Hindlimb muscle (tissue), 1 donor: Measurements from ENCODE around the gene GYPE. TPM values are rescaled to one million over a fixed set of nuclear protein-coding genes. Genes with fewer than 3 reads are reported as not detected.
"Not testable (repeated sequence)": the region's sequence is repeated elsewhere in the genome, so short reads cannot be mapped to it uniquely, and the experiment has no call there.

Source experiments
- DNase-seq: peaks from one replicate; pipeline ENCODE4 v3.0.0-alpha.2; 2013
- polyA plus RNA-seq: library from polyadenylated mRNA; unstranded; fragments of 120-200 nt; gene quantifications from one replicate; pipeline ENCODE4 v1.2.1, GENCODE V29; 2013; ENCODE audit not compliant: insufficient read length

Gene GYPE
- polyA plus RNA-seq, 1 donor: 2.6 TPM

DNA sequence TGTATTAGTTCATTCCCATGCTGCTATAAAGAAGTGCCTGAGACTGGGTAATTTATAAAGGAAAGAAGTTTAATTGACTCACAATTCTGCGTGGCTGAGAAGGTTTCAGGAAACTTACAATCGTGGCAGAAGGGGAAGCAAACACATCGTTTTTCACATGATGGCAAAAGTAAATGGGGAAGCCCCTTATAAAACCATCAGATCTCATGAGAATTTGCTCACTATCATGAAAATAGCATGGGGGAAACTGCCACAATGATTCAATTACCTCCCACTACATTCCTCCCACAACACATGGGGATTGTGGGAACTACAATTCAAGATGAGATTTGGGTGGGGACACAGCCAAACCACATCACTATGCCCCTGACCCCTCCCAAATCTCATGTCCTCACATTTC is 35.4 kb downstream of the GYPE start:
- not testable (repeated sequence) for DNase-seq

DNA sequence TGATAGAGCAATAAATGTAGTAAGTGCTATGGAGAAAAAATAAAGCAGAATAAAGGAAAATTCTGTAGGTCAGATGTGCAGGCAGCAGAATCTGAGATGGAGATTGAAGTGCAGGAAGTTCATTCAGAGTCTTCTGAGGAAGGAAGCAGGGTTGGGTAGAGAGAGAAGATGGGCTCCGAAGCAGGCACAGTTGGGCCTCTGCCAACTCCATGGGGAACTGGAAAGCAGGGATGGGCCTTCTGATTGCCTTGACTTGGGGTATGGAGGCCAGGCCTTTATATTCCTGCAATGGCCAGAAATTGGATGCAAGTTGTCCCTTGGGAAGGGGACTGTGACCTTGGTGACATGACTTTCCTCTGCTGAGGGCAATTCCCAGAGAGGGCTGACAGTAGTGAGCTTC is 42.6 kb downstream of the GYPE start:
- not testable (repeated sequence) for DNase-seq

DNA sequence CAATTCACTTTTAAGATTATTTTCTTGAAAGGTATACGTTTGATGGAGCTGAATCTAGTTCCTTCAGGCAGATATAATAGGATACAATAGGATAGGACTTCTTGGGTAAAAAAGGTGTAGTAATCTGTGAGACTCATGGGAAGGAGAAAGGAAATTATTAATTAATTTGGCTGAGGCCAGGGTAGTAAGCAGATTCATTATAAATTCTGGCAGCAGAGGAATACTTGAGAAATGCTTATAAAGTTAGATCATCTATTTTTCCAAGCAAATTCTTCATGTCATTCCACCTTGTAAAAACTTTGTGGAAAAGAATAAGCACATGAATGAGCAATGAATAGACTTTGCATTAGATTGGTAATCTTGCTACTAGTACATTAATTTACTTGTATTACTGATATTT is 46.9 kb downstream of the GYPE start:
- no peak for DNase-seq

GRCh38 chr4:143857391-143858336 is 47.7 kb downstream of the GYPE start:
- DNase-seq: not testable (repeated sequence)

GRCh38 chr4:143856017-143856557 is 49.3 kb downstream of the GYPE start:
- not testable (repeated sequence) for DNase-seq

- DNase-seq: not testable (repeated sequence)
These were observed 50.7 kb downstream of the GYPE start for GRCh38 chr4:143854645-143855044.

GRCh38 chr4:143849296-143849695 is 56.1 kb downstream of the GYPE start:
- DNase-seq: not testable (repeated sequence)

GRCh38 chr4:143843506-143843832 is 61.9 kb downstream of the GYPE start:
- DNase-seq: not testable (repeated sequence)

- DNase-seq: peak; percentile 5
These were observed 62.5 kb downstream of the GYPE start for GRCh38 chr4:143842624-143843505.

GRCh38 chr4:143839413-143839812 is 65.9 kb downstream of the GYPE start:
- DNase-seq: not testable (repeated sequence)

DNA sequence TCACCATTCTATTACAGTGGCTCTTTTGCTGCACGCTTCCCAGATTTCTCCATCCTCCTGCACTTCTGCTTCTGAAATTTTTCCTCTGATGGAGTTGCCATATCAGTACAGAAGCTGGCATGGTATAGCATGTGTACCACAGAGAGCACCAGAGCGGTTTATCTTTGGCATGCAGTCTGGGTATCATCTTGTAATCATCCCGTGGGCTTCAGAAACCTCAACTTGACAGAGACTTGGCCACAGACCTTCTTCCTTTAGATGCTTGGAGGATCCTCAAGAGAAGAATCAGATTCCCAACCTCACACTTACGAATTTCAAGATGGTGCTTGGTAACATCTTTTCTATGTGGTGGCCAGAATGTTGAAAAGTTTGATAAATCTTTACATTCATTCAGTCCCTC is 71.2 kb downstream of the GYPE start:
- not testable (repeated sequence) for DNase-seq

DNA sequence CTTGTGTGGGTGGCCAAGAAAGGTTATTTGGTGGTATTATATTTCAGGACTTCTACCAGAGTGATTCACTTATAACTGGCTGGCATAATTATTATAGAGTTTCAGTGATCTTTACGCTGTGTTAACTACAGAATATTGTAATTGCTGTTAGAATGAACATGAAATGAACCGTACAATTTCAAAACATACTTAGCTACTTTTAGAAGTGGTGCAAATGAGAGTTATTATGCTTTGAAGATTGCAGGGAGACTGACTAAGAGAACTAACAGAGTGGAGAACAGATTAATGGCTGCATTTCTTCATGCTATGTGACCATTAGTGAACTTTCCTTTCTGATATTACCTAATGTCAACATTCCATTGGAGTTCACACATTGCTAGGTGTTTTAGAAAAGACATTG is 71.7 kb downstream of the GYPE start:
- DNase-seq: not testable (repeated sequence)

GRCh38 chr4:143830576-143830975 is 74.8 kb downstream of the GYPE start:
- DNase-seq: not testable (repeated sequence)

- DNase-seq: not testable (repeated sequence)
These were observed 76.1 kb downstream of the GYPE start for GRCh38 chr4:143829239-143829620.

Other genes with a start within 250 kb of the GYPE start
- 0.49 TPM for gene FREM3, start 204.9 kb downstream of the GYPE start, polyA plus RNA-seq
- 3.0 TPM for gene GYPB, start 113.8 kb upstream of the GYPE start, polyA plus RNA-seq
- gene GYPA, start 235.2 kb upstream of the GYPE start, polyA plus RNA-seq: 4.3 TPM